Measurements from ENCODE around the gene GABRG3.

The GABRG3 gene

DNA sequence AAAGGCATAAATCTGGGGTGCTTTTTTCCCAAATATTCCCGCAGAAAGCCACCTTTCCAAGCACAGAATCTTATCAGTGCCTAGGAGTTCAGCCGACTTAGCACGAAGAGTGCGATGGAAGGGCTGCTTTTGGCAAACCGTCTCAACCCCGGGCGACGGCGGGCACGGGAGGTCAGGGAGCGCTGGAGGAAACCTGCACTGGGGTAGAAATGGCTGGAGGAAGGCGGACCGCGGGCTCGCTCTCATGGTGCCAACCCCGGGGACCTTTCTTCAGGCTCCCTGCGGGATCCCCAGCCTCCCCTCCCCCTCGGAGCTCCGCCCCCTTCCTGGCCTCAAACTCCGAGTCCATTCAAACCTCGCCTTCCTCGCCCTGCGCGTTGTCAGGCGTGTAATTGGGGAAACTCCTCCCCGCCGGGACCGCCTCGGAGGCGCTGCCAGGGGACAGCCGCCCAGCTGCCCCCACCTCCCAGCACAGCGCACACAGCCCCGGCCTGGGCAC lies at the start of gene GABRG3:
GABRG3 (plus strand) TSS at position 470 of the 499 bp plus-strand sequence.
- no peak within 1 kb of the TSS for H3K9ac ChIP-seq (ENCODE audit: low read depth, low read length)
- H3K4me1 ChIP-seq (ENCODE audit: control insufficient read depth, insufficient read depth, low read length) = no peaks in the 10 kb centered on the region
- no peaks in the 10 kb centered on the region for H3K36me3 ChIP-seq (ENCODE audit: control insufficient read depth, insufficient read depth, low read length)
- peaks cover 68% of the 10 kb centered on the region for H3K27me3 ChIP-seq (ENCODE audit: control insufficient read depth, insufficient read depth, low read length)
- H3K9me3 ChIP-seq (ENCODE audit: control insufficient read depth, insufficient read depth, low read length) = no peaks in the 10 kb centered on the region
- H3K4me3 ChIP-seq (ENCODE audit: low read depth, low read length) = peak within 1 kb of the TSS; percentile 58

DNA sequence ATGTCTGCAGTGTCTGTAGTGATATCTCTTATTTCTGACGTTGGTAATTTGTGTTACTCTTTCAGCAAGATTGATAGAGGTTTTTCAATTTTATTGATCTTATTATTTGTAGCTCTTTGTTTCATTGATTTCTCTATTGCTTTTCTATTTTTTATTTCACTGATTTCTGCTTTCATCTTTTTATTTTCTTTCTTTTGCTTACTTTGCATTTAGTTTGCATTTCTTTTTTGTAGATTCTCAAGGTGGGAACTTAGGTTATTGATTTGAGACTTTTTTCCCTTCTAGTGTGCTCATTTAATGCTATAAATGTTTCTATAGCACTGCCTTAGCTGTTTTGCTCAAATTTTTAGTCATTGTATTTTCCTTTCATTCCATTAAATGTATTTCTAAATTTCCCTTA lies 49.5 kb upstream of the GABRG3 start:
- Histone ChIP-seq H3K9me3 (ENCODE audit: control insufficient read depth, insufficient read depth, low read length) (no peaks in the 10 kb centered on the region), H3K9ac (ENCODE audit: low read depth, low read length) (no peak overlapping the region), H3K4me3 (ENCODE audit: low read depth, low read length) (no peak overlapping the region), H3K27me3 (ENCODE audit: control insufficient read depth, insufficient read depth, low read length) (no peaks in the 10 kb centered on the region), H3K36me3 (ENCODE audit: control insufficient read depth, insufficient read depth, low read length) (no peaks in the 10 kb centered on the region), H3K4me1 (ENCODE audit: control insufficient read depth, insufficient read depth, low read length) (no peaks in the 10 kb centered on the region)

DNA sequence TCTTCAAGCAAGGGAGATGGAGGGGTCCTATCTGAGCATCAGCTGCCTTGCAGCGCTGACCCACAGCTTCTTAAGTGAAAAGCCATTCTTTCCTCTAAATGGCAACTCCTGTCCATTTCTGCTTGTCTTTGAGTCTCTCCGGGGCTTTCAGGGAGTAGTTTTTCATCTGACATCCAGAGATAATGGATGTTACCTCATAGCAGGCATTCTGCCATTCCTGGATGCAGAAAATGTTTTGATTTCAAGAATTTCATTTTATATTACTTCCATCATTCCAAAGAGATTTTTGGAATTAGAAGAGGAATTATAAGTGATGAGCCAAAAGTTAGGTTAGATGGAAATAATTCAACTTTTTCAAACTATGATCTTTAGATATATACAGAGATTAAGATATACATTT lies 44.9 kb upstream of the GABRG3 start:
- Histone ChIP-seq H3K4me1 (ENCODE audit: control insufficient read depth, insufficient read depth, low read length) (no peaks in the 10 kb centered on the region), H3K9ac (ENCODE audit: low read depth, low read length) (no peak overlapping the region), H3K4me3 (ENCODE audit: low read depth, low read length) (no peak overlapping the region), H3K36me3 (ENCODE audit: control insufficient read depth, insufficient read depth, low read length) (no peaks in the 10 kb centered on the region), H3K27me3 (ENCODE audit: control insufficient read depth, insufficient read depth, low read length) (no peaks in the 10 kb centered on the region), H3K9me3 (ENCODE audit: control insufficient read depth, insufficient read depth, low read length) (no peaks in the 10 kb centered on the region)

DNA sequence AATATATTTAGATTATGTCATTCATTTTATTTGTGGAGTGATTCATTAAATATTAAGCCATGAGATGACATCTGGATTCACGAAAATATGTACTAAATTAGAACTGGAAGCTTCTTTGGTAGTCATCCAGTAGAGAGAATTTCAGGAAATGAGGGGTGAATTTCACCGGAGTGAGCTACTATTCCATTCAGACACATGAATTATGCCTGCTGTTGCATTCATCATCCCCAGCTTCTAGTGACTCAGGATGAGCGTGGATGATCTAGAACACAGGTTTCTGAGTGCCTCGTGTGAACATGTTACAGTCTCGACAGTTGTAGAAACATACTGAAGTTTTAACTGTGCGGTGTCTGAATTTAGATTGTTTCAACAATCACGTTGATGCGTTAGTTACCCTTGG lies 42.9 kb upstream of the GABRG3 start:
- H3K4me1 ChIP-seq (ENCODE audit: control insufficient read depth, insufficient read depth, low read length) = no peaks in the 10 kb centered on the region
- H3K27me3 ChIP-seq (ENCODE audit: control insufficient read depth, insufficient read depth, low read length) = no peaks in the 10 kb centered on the region
- no peak overlapping the region for H3K4me3 ChIP-seq (ENCODE audit: low read depth, low read length)
- H3K9me3 ChIP-seq (ENCODE audit: control insufficient read depth, insufficient read depth, low read length) = no peaks in the 10 kb centered on the region
- no peaks in the 10 kb centered on the region for H3K36me3 ChIP-seq (ENCODE audit: control insufficient read depth, insufficient read depth, low read length)
- no peak overlapping the region for H3K9ac ChIP-seq (ENCODE audit: low read depth, low read length)

DNA sequence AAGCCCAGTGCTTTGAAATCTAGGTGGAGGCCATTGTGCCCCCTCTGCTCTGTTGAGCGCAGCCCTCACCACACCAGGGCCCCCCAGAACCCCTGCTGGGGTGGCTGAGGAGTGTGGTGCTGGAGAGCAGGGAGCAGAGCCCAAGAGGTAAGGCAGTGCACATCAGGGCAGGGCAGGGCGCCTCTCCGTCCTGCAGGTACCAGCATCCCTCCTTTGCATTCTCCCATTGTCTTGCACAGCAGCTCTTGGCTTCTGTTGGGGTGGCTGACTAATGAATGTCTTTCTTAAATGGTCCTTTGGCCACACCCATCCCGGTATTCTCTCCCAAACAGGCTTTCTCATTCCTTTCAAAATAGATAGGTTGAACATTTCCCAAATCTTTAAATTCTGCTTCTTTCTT lies 41.4 kb upstream of the GABRG3 start:
- Histone ChIP-seq H3K4me1 (ENCODE audit: control insufficient read depth, insufficient read depth, low read length) (no peaks in the 10 kb centered on the region), H3K9ac (ENCODE audit: low read depth, low read length) (no peak overlapping the region), H3K4me3 (ENCODE audit: low read depth, low read length) (no peak overlapping the region), H3K9me3 (ENCODE audit: control insufficient read depth, insufficient read depth, low read length) (no peaks in the 10 kb centered on the region), H3K36me3 (ENCODE audit: control insufficient read depth, insufficient read depth, low read length) (no peaks in the 10 kb centered on the region), H3K27me3 (ENCODE audit: control insufficient read depth, insufficient read depth, low read length) (no peaks in the 10 kb centered on the region)

DNA sequence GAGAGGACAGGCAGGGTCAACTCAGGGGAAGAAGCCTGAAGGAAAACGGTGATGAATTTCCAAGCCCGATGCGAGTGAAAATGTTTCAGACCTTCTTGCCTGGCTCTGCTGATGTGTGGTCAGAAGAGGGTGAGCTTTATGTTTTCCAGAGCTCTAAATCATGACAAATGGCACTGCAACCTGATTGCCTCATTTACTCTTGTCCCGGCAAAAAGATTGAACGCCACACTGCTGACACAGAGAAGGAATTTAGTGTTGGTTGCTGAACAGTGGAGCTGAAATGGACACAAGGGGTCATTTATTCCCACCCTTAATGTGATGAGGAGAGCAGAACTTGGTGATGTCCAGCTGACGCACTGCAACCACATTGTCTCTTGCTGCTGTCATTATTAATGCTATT lies 36.1 kb upstream of the GABRG3 start:
- no peak overlapping the region for H3K9ac ChIP-seq (ENCODE audit: low read depth, low read length)
- H3K9me3 ChIP-seq (ENCODE audit: control insufficient read depth, insufficient read depth, low read length) = no peaks in the 10 kb centered on the region
- H3K4me3 ChIP-seq (ENCODE audit: low read depth, low read length) = no peak overlapping the region
- no peaks in the 10 kb centered on the region for H3K36me3 ChIP-seq (ENCODE audit: control insufficient read depth, insufficient read depth, low read length)
- no peaks in the 10 kb centered on the region for H3K27me3 ChIP-seq (ENCODE audit: control insufficient read depth, insufficient read depth, low read length)
- H3K4me1 ChIP-seq (ENCODE audit: control insufficient read depth, insufficient read depth, low read length) = no peaks in the 10 kb centered on the region

DNA sequence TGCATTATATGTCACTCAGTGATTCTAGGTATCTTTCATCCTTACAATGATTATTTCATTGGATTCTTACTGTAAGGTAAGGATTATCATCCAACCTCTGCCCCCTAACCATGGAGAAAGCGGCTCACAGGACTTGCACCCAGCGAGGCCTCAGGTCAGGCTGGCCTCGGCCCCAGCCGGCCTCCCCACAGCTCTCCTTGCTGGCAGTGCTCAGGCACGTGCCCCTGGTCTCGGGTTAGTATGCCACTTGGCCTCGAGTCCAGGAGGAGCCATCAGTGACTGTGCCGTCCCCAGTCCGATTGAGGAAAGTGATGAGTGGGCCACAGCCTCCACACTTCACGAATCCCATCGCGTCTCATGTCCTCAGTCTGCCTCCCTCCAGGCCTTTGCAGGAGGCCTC lies 35.7 kb upstream of the GABRG3 start:
- no peaks in the 10 kb centered on the region for H3K27me3 ChIP-seq (ENCODE audit: control insufficient read depth, insufficient read depth, low read length)
- H3K9me3 ChIP-seq (ENCODE audit: control insufficient read depth, insufficient read depth, low read length) = no peaks in the 10 kb centered on the region
- no peaks in the 10 kb centered on the region for H3K4me1 ChIP-seq (ENCODE audit: control insufficient read depth, insufficient read depth, low read length)
- no peak overlapping the region for H3K4me3 ChIP-seq (ENCODE audit: low read depth, low read length)
- H3K9ac ChIP-seq (ENCODE audit: low read depth, low read length) = no peak overlapping the region
- no peaks in the 10 kb centered on the region for H3K36me3 ChIP-seq (ENCODE audit: control insufficient read depth, insufficient read depth, low read length)

DNA sequence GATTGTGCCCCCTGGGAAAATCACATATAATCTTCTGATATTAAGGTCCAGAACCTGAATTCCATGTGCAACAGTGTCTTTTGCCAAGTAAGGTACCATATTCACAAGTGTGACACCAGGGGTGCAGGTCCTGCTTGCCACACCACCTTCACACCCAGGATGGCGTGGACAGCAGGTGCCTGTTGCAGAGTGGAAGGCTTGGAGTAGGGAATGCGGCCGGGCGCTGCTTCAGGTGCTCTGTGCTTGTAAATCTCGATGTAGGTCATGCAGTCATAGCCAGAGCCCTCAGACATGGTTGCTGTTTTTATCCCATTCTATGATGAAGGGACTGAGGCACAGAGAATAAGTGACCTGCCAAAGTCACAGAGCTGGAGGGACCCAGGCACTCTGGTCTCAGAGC lies 34.5 kb upstream of the GABRG3 start:
- Histone ChIP-seq H3K9me3 (ENCODE audit: control insufficient read depth, insufficient read depth, low read length) (no peaks in the 10 kb centered on the region), H3K4me1 (ENCODE audit: control insufficient read depth, insufficient read depth, low read length) (no peaks in the 10 kb centered on the region), H3K36me3 (ENCODE audit: control insufficient read depth, insufficient read depth, low read length) (no peaks in the 10 kb centered on the region), H3K4me3 (ENCODE audit: low read depth, low read length) (no peak overlapping the region), H3K27me3 (ENCODE audit: control insufficient read depth, insufficient read depth, low read length) (no peaks in the 10 kb centered on the region), H3K9ac (ENCODE audit: low read depth, low read length) (no peak overlapping the region)

DNA sequence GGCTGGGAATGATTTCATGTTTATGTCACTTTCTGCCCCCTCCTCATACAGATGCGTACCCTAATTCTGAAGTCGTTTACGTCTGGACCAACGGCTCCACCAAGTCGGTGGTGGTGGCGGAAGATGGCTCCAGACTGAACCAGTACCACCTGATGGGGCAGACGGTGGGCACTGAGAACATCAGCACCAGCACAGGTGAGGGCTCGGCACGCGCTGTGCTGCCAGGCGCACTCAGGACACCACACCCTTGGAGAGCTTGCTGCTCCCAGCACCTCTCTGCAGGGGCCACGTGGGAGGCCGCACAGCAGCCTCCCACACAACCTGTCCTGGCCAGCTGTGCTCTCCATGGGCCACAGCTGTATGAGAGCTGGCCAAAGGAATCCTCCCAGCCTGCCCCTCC lies 33.8 kb upstream of the GABRG3 start:
- no peaks in the 10 kb centered on the region for H3K27me3 ChIP-seq (ENCODE audit: control insufficient read depth, insufficient read depth, low read length)
- no peaks in the 10 kb centered on the region for H3K9me3 ChIP-seq (ENCODE audit: control insufficient read depth, insufficient read depth, low read length)
- H3K36me3 ChIP-seq (ENCODE audit: control insufficient read depth, insufficient read depth, low read length) = no peaks in the 10 kb centered on the region
- no peaks in the 10 kb centered on the region for H3K4me1 ChIP-seq (ENCODE audit: control insufficient read depth, insufficient read depth, low read length)
- no peak overlapping the region for H3K4me3 ChIP-seq (ENCODE audit: low read depth, low read length)
- no peak overlapping the region for H3K9ac ChIP-seq (ENCODE audit: low read depth, low read length)

DNA sequence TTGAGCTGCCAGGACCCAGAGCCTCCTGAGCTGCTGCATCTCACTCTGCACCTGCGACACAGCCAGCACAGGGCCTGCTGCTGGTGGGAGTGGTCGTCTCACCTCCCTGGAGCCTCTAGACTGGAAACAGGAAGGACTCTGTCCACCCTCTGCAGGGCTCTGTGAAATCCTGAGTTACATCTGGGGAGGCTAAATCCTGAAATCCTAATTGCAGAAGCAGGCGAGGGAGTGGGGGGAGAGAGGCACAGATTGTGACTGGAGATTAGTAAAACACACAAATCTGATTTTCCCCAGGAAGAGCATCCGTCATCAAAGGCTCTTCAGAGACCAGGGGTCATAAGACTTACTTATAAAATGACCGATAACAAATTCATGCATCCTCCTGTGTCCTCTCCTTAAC lies 31.6 kb upstream of the GABRG3 start:
- no peaks in the 10 kb centered on the region for H3K27me3 ChIP-seq (ENCODE audit: control insufficient read depth, insufficient read depth, low read length)
- no peaks in the 10 kb centered on the region for H3K9me3 ChIP-seq (ENCODE audit: control insufficient read depth, insufficient read depth, low read length)
- no peak overlapping the region for H3K9ac ChIP-seq (ENCODE audit: low read depth, low read length)
- H3K36me3 ChIP-seq (ENCODE audit: control insufficient read depth, insufficient read depth, low read length) = no peaks in the 10 kb centered on the region
- no peaks in the 10 kb centered on the region for H3K4me1 ChIP-seq (ENCODE audit: control insufficient read depth, insufficient read depth, low read length)
- no peak overlapping the region for H3K4me3 ChIP-seq (ENCODE audit: low read depth, low read length)

DNA sequence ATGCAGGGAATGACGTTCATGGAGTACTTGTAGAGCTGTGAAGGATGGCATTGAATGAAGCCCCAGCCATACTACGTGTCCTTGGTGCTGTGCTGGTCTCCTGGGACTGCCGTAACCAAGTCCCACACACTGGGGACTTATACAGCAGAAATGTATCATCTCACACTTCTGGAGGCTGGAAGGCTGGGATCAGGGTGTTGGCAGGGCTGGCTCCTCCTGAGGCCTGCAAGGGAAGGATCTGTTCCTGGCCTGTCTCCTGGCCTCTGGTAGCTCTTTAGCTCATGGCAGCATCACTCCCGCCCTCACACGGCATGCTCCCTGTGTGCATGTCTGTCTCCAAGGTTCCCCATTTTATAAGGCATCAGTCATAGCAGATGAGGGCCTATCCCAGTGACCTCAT lies 29.5 kb upstream of the GABRG3 start:
- Histone ChIP-seq H3K9me3 (ENCODE audit: control insufficient read depth, insufficient read depth, low read length) (no peaks in the 10 kb centered on the region), H3K4me3 (ENCODE audit: low read depth, low read length) (no peak overlapping the region), H3K36me3 (ENCODE audit: control insufficient read depth, insufficient read depth, low read length) (no peaks in the 10 kb centered on the region), H3K4me1 (ENCODE audit: control insufficient read depth, insufficient read depth, low read length) (no peaks in the 10 kb centered on the region), H3K9ac (ENCODE audit: low read depth, low read length) (no peak overlapping the region), H3K27me3 (ENCODE audit: control insufficient read depth, insufficient read depth, low read length) (no peaks in the 10 kb centered on the region)

DNA sequence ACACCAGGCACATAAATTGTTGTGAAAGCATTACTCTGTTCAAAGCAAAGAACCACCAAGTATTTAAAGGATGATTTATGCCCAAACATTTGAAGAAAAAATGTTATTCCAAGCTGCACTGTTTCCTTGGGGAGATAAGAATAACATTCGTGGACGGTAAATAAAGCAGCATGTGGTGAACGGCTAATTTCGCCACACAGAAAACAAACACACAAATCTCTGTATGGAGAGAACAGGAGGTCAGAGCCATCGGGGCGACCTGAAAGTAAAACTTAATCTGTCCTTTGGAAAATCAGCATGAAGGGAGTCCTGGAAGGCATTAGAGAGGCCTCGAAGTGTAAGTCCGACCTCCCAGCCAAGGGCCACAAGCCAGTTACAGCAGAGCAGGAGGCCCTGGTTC lies 27.1 kb upstream of the GABRG3 start:
- H3K9ac ChIP-seq (ENCODE audit: low read depth, low read length) = no peak overlapping the region
- no peaks in the 10 kb centered on the region for H3K9me3 ChIP-seq (ENCODE audit: control insufficient read depth, insufficient read depth, low read length)

DNA sequence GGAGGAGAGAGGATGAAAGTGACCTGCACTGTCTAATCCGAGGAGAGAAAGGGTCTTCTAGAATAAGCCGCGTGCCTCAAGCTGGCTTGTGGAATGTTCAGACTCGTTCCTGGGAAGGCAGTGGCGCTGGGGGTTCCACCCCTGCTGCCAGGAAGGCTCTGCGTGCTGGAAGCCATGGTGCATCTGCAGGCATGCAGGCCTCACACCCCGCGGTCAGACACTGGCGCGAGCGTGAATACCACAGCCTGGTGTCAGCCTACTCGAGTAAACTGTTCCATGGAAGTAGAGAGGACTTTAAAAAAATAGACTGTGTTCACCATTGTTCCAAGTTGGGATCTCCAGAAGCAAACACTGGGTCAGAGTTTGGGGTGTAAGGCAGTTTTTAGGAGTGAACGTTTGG lies 25.9 kb upstream of the GABRG3 start:
- no peak overlapping the region for H3K9ac ChIP-seq (ENCODE audit: low read depth, low read length)
- no peaks in the 10 kb centered on the region for H3K4me1 ChIP-seq (ENCODE audit: control insufficient read depth, insufficient read depth, low read length)
- no peaks in the 10 kb centered on the region for H3K36me3 ChIP-seq (ENCODE audit: control insufficient read depth, insufficient read depth, low read length)

More for the DNA sequence above, 27.1 kb upstream of the GABRG3 start:
- Histone ChIP-seq H3K36me3 (ENCODE audit: control insufficient read depth, insufficient read depth, low read length) (no peaks in the 10 kb centered on the region), H3K27me3 (ENCODE audit: control insufficient read depth, insufficient read depth, low read length) (no peaks in the 10 kb centered on the region), H3K4me3 (ENCODE audit: low read depth, low read length) (no peak overlapping the region), H3K4me1 (ENCODE audit: control insufficient read depth, insufficient read depth, low read length) (no peaks in the 10 kb centered on the region)

More for the DNA sequence above, 25.9 kb upstream of the GABRG3 start:
- H3K4me3 ChIP-seq (ENCODE audit: low read depth, low read length) = no peak overlapping the region
- no peaks in the 10 kb centered on the region for H3K27me3 ChIP-seq (ENCODE audit: control insufficient read depth, insufficient read depth, low read length)
- H3K9me3 ChIP-seq (ENCODE audit: control insufficient read depth, insufficient read depth, low read length) = no peaks in the 10 kb centered on the region
